Suprapubic skin (tissue), 4 donors: Measurements from ENCODE around the gene RNF214. TPM values are rescaled to one million over a fixed set of nuclear protein-coding genes. Genes with fewer than 3 reads are reported as not detected.

ENCODE experiments used
- DNase-seq, 2 donors: peaks; one replicate each; pipeline ENCODE4 v3.0.0-alpha.2; 2019; ENCODE audit warnings: low spot score in 2 of 2
- H3K27ac ChIP-seq: fragments of 200-600 bp; sonication (generic); one replicate; pipeline ENCODE4 v1.5.1; 2019
- H3K27me3 ChIP-seq: fragments of 200-600 bp; sonication (generic); one replicate; pipeline ENCODE4 v1.5.1; 2019
- H3K36me3 ChIP-seq: fragments of 200-600 bp; sonication (generic); one replicate; pipeline ENCODE4 v1.5.1; 2019
- H3K4me1 ChIP-seq: fragments of 200-600 bp; sonication (generic); one replicate; pipeline ENCODE4 v1.5.1; 2019
- H3K4me3 ChIP-seq: fragments of 200-600 bp; sonication (generic); one replicate; pipeline ENCODE4 v1.5.1; 2019; ENCODE audit warnings: mild to moderate bottlenecking
- H3K9me3 ChIP-seq: fragments of 200-600 bp; sonication (generic); one replicate; pipeline ENCODE4 v1.5.1; 2019
- CTCF ChIP-seq, 2 donors: fragments of 200-600 bp in 1 of 2; fragments of 450-650 bp in 1 of 2; sonication (generic) in 1 of 2; IDR thresholded peaks; one replicate each; pipeline ENCODE4 v1.5.1; 2016 to 2019; ENCODE audit warnings: antibody characterized with exemption in 2 of 2, mild to moderate bottlenecking in 1 of 2, moderate library complexity in 1 of 2
- EP300 ChIP-seq: sonication (generic); formaldehyde crosslinking; IDR thresholded peaks from one replicate; pipeline ENCODE4 v1.6.1; 2017; ENCODE audit warnings: antibody characterized with exemption
- POLR2A ChIP-seq, 2 donors: fragments of 450-650 bp; IDR thresholded peaks; one replicate each; pipeline ENCODE4 v1.6.1; 2017; ENCODE audit warnings: antibody characterized with exemption in 2 of 2, mild to moderate bottlenecking in 2 of 2, moderate library complexity in 2 of 2
- POLR2AphosphoS5 ChIP-seq, 3 donors: sonication (generic); formaldehyde crosslinking; IDR thresholded peaks; one replicate each; pipeline ENCODE4 v1.6.1; 2017; ENCODE audit warnings: antibody characterized with exemption in 3 of 3
- WGBS: methylation state at CpG from one replicate; pipeline ENCODE4 v1.1.5; 2018; 5-methylcytosine and 5-hydroxymethylcytosine counted together
- total RNA-seq, 4 donors: library from RNA; depleted of rRNA; stranded (reverse); fragments of >200 nt; gene quantifications; one replicate each; pipeline ENCODE4 v1.1.0, GENCODE V29; 2016

Gene RNF214
- total RNA-seq, 4 donors from 2014 or later: 6.7 to 22.9 (median 12.2) TPM

- 66% methylated on average over 12 of the region's 12 CpGs for WGBS
- Histone ChIP-seq H3K27me3 (no peaks in the 10 kb centered on the region), H3K4me1 (peaks cover 44% of the 10 kb centered on the region), H3K4me3 (peak overlapping the region; percentile 92), H3K9me3 (no peaks in the 10 kb centered on the region), H3K36me3 (peaks cover 42% of the 10 kb centered on the region), H3K27ac (no peak overlapping the region)
- peak in 1 of 2 donors; percentile 50 for DNase-seq
- TF ChIP-seq POLR2A (IDR thresholded peaks at IDR 0.05): no peak
- TF ChIP-seq POLR2AphosphoS5 (IDR thresholded peaks at IDR 0.05): no peak
- no peak for TF ChIP-seq CTCF (IDR thresholded peaks at IDR 0.05)
- no peak for TF ChIP-seq EP300
Observed at GRCh38 chr11:117230286-117230961, 2.0 kb upstream of the RNF214 start.

DNA sequence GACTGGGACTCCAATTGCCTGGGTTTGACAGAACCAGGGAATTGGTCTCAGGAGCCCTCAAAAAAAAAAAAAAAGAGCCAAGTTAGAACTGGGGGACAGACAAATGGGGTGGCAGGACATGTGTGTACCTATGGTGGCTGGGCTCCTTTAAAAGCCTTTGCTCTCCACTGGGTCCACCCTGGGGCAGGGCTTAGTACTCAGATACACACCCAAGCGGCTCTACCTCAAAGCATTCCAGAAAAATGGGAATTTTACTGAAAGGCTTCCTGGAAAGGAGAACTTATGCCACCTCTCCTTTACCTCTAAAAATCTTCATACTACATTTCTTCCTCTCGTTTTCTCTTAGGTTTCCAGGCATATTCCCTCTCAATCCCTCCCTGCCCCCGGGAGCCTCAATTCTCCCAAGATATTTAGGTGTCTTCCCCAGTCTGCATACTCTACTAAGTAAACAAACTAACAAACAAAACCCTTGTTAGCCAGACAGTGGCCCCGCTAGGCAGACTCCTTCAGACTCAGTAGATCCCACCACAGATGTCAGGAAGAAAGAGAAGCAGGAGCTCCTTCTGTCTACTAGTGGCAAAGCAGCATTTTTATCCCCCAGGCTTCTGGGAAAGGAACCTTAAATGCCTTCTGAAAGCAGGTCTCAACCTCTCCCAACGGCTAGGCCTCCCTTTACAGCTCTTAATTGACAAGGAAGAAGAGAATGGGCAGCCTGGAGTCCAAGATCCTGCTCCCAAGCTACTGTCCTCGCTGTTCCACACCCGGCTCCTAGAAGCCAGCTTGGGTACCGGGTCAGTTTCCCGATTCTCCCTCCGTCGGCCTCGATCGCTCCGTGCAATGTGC lies 1.3 kb upstream of the RNF214 start:
- Histone ChIP-seq H3K27ac (peak overlapping the region; percentile 95), H3K9me3 (no peaks in the 10 kb centered on the region), H3K36me3 (peaks cover 37% of the 10 kb centered on the region), H3K4me1 (peaks cover 42% of the 10 kb centered on the region), H3K4me3 (peak overlapping the region; percentile 92), H3K27me3 (no peaks in the 10 kb centered on the region)
- no peak for TF ChIP-seq POLR2A (IDR thresholded peaks at IDR 0.05)
- TF ChIP-seq POLR2AphosphoS5 (IDR thresholded peaks at IDR 0.05): no peak
- TF ChIP-seq EP300: no peak
- TF ChIP-seq CTCF (IDR thresholded peaks at IDR 0.05): no peak
- peak in 1 of 2 donors; percentile 52 for DNase-seq
- WGBS: 6% methylated on average over 10 of the region's 14 CpGs

- 0% methylated on average over 12 of the region's 13 CpGs for WGBS
- Histone ChIP-seq H3K4me3 (peak within 1 kb of the TSS; percentile 92), H3K4me1 (peaks cover 41% of the 10 kb centered on the region), H3K27me3 (no peaks in the 10 kb centered on the region), H3K36me3 (peaks cover 34% of the 10 kb centered on the region), H3K27ac (peak within 1 kb of the TSS; percentile 95), H3K9me3 (no peaks in the 10 kb centered on the region)
- DNase-seq: peak; percentile 86 to 90
- TF ChIP-seq POLR2AphosphoS5 (IDR thresholded peaks at IDR 0.05) (no peak), EP300 (no peak), CTCF (IDR thresholded peaks at IDR 0.05) (no peak), POLR2A (IDR thresholded peaks at IDR 0.05) (no peak)
Observed at GRCh38 chr11:117231842-117232091, 704 bp upstream of the RNF214 start, which contains the start of gene PCSK7. Gene PCSK7 (minus strand): TSS chr11:117232073. CDS start chr11:117229844, 2,229 bp downstream.

GRCh38 chr11:117232911-117233409 lies 489 bp downstream of the RNF214 start:
- Histone ChIP-seq H3K4me3 (peak overlapping the region; percentile 92), H3K9me3 (no peaks in the 10 kb centered on the region), H3K36me3 (peaks cover 23% of the 10 kb centered on the region), H3K27ac (peak overlapping the region; percentile 95), H3K4me1 (peaks cover 41% of the 10 kb centered on the region), H3K27me3 (no peaks in the 10 kb centered on the region)
- peak in 1 of 2 donors; percentile 81 for DNase-seq
- TF ChIP-seq POLR2AphosphoS5 (IDR thresholded peaks at IDR 0.05) (no peak), POLR2A (IDR thresholded peaks at IDR 0.05) (no peak), CTCF (IDR thresholded peaks at IDR 0.05) (no peak), EP300 (no peak)
- WGBS: 1% methylated on average over 11 of the region's 27 CpGs

DNA sequence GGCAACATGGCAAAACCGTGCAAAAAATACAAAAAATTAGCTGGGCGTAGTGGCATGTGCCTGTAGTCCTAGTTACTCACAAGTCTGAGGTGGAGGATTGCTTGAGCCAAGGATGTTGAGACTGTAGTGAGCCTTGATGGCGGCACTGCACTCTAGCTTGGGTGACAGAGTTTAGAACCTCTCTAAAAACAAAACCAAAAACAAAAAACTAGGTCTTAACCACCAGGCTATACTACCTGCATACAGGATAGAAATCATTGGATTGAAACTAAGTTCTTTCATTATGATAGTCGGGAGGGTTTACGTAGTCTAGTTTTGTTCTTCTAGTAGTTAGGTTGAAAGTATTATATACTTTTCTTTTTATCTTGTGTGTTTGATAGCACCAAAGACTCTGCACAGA lies 5.8 kb downstream of the RNF214 start:
- peak in 1 of 2 donors; percentile 0 for DNase-seq

More for the DNA sequence above, 5.8 kb downstream of the RNF214 start:
- Histone ChIP-seq H3K4me1 (peaks cover 11% of the 10 kb centered on the region), H3K27ac (no peak overlapping the region), H3K4me3 (no peak overlapping the region), H3K36me3 (peaks cover 29% of the 10 kb centered on the region), H3K27me3 (no peaks in the 10 kb centered on the region), H3K9me3 (no peaks in the 10 kb centered on the region)
- 93% methylated on average over 5 of the region's 5 CpGs for WGBS
- TF ChIP-seq POLR2AphosphoS5 (IDR thresholded peaks at IDR 0.05): no peak
- no peak for TF ChIP-seq EP300
- no peak for TF ChIP-seq POLR2A (IDR thresholded peaks at IDR 0.05)
- no peak for TF ChIP-seq CTCF (IDR thresholded peaks at IDR 0.05)
